OCI-LY1 (cell line): ENCODE results near the gene BICD2.

Source experiments
- H2AFZ ChIP-seq: fragments of 200-600 bp; sonication (generic), shearing (Covaris generic); 2 replicates; pipeline ENCODE4 v1.6.0; 2014; ENCODE audit warnings: antibody characterized with exemption, mild to moderate bottlenecking, low read length
- H3F3A ChIP-seq: fragments of 200-600 bp; sonication (generic), shearing (Covaris generic); 2 replicates; pipeline ENCODE4 v1.6.0; 2014; ENCODE audit warnings: mild to moderate bottlenecking, antibody characterized with exemption, low read length, moderate library complexity; ENCODE audit not compliant: insufficient read depth
- H3K27ac ChIP-seq: fragments of 200-600 bp; sonication (generic); 2 replicates; pipeline ENCODE4 v1.5.1; 2014; ENCODE audit warnings: low read length, mixed run types, mild to moderate bottlenecking, low read depth; ENCODE audit not compliant: poor library complexity, severe bottlenecking
- H3K27me3 ChIP-seq: fragments of 200-600 bp; sonication (generic); 2 replicates; pipeline ENCODE4 v1.6.0; 2014; ENCODE audit warnings: antibody characterized with exemption, mild to moderate bottlenecking, low read length, moderate library complexity; ENCODE audit not compliant: insufficient read depth
- H3K36me3 ChIP-seq: fragments of 200-600 bp; sonication (generic); 2 replicates; pipeline ENCODE4 v1.6.1; 2014; ENCODE audit warnings: mild to moderate bottlenecking, antibody characterized with exemption, low read length, moderate library complexity, mixed read lengths; ENCODE audit not compliant: insufficient read depth
- H3K4me1 ChIP-seq: fragments of 200-600 bp; sonication (generic); 2 replicates; pipeline ENCODE4 v1.5.1; 2014; ENCODE audit warnings: mild to moderate bottlenecking, low read length, moderate library complexity; ENCODE audit not compliant: insufficient read depth, severe bottlenecking
- H3K4me2 ChIP-seq: fragments of 200-600 bp; sonication (generic), shearing (Covaris generic); 2 replicates; pipeline ENCODE4 v1.6.1; 2014; ENCODE audit warnings: low read length
- H3K4me3 ChIP-seq: fragments of 200-600 bp; sonication (generic); 2 replicates; pipeline ENCODE4 v1.5.1; 2014; ENCODE audit warnings: low read length, low read depth, mild to moderate bottlenecking, mixed read lengths; ENCODE audit not compliant: poor library complexity, severe bottlenecking
- H3K79me2 ChIP-seq: fragments of 200-600 bp; shearing (Covaris generic); 2 replicates; pipeline ENCODE4 v1.6.1; 2016; ENCODE audit warnings: mixed run types, low read length, mixed read lengths; ENCODE audit not compliant: insufficient read depth
- H3K9ac ChIP-seq: fragments of 200-600 bp; sonication (generic), shearing (Covaris generic); 2 replicates; pipeline ENCODE4 v1.6.1; 2014; ENCODE audit warnings: mild to moderate bottlenecking, low read length, mixed read lengths
- H3K9me2 ChIP-seq: fragments of 200-600 bp; sonication (generic), shearing (Covaris generic); 2 replicates; pipeline ENCODE4 v1.6.1; 2014; ENCODE audit warnings: low read depth, mild to moderate bottlenecking, low read length, mixed read lengths
- H3K9me3 ChIP-seq: fragments of 200-600 bp; shearing (Covaris generic); 2 replicates; pipeline ENCODE4 v1.6.1; 2014; ENCODE audit warnings: low read length, mixed read lengths
- H4K20me1 ChIP-seq: fragments of 200-600 bp; sonication (generic), shearing (Covaris generic); 2 replicates; pipeline ENCODE4 v1.6.0; 2016; ENCODE audit warnings: mild to moderate bottlenecking, low read length; ENCODE audit not compliant: insufficient read depth
- CTCF ChIP-seq: fragments of 200-600 bp; sonication (generic), shearing (Covaris generic); IDR thresholded peaks from 2 replicates; pipeline ENCODE4 v1.5.1; 2017; ENCODE audit warnings: mild to moderate bottlenecking, antibody characterized with exemption, low read length, moderate library complexity, mixed read lengths
- EZH2 ChIP-seq: fragments of 200-600 bp; sonication (generic), shearing (Covaris generic); IDR thresholded peaks from 2 replicates; pipeline ENCODE4 v1.8.0; 2017; ENCODE audit warnings: borderline replicate concordance, mixed run types, mild to moderate bottlenecking, antibody characterized with exemption, low read length, moderate library complexity, mixed read lengths

The BICD2 gene

GRCh38 chr9:92665836-92666235, 98.8 kb downstream of the BICD2 start:
- no peaks in the 10 kb centered on the region for H4K20me1 ChIP-seq
- no peaks in the 10 kb centered on the region for H3K9me2 ChIP-seq
- H3K27me3 ChIP-seq = no peaks in the 10 kb centered on the region
- no peak overlapping the region for H3K27ac ChIP-seq
- TF ChIP-seq CTCF (no peak), EZH2 (no peak)
- peaks cover 62% of the 10 kb centered on the region for H3K79me2 ChIP-seq
- peak overlapping the region; percentile 29; the same call in 1 of the 2 replicates for H3K4me2 ChIP-seq
- H3K9me3 ChIP-seq = no peaks in the 10 kb centered on the region
- H3K36me3 ChIP-seq = peaks cover 18% of the 10 kb centered on the region; the same call in 1 of the 2 replicates
- peak overlapping the region; percentile 15; the same call in 1 of the 2 replicates for H3K9ac ChIP-seq
- peak overlapping the region; percentile 2 for H3K4me3 ChIP-seq
- H3K4me1 ChIP-seq = peaks cover 60% of the 10 kb centered on the region
- no peak overlapping the region for H2AFZ ChIP-seq
- H3F3A ChIP-seq = no peaks in the 10 kb centered on the region

GRCh38 chr9:92664394-92665152, 100.1 kb downstream of the BICD2 start:
- no peaks in the 10 kb centered on the region for H3K27me3 ChIP-seq
- peak overlapping the region; percentile 27 for H3K4me3 ChIP-seq
- no peaks in the 10 kb centered on the region for H3F3A ChIP-seq
- peaks cover 18% of the 10 kb centered on the region; the same call in 1 of the 2 replicates for H3K36me3 ChIP-seq
- H3K27ac ChIP-seq = peak overlapping the region; percentile 61
- no peaks in the 10 kb centered on the region for H3K9me2 ChIP-seq
- H3K9me3 ChIP-seq = no peaks in the 10 kb centered on the region
- TF ChIP-seq CTCF (no peak), EZH2 (no peak)
- H3K4me1 ChIP-seq = peaks cover 60% of the 10 kb centered on the region
- peak overlapping the region; percentile 60 for H3K4me2 ChIP-seq
- H2AFZ ChIP-seq = no peak overlapping the region
- peaks cover 59% of the 10 kb centered on the region for H3K79me2 ChIP-seq
- peak overlapping the region; percentile 33; the same call in 1 of the 2 replicates for H3K9ac ChIP-seq
- no peaks in the 10 kb centered on the region for H4K20me1 ChIP-seq

- no peaks in the 10 kb centered on the region for H3K27me3 ChIP-seq
- H3K4me2 ChIP-seq = no peak overlapping the region
- H3K4me3 ChIP-seq = no peak overlapping the region
- peak overlapping the region; percentile 61 for H3K27ac ChIP-seq
- H3K79me2 ChIP-seq = peaks cover 55% of the 10 kb centered on the region
- no peak overlapping the region for H2AFZ ChIP-seq
- H3F3A ChIP-seq = no peaks in the 10 kb centered on the region
- H3K9me2 ChIP-seq = no peaks in the 10 kb centered on the region
- H4K20me1 ChIP-seq = no peaks in the 10 kb centered on the region
- no peak for TF ChIP-seq CTCF
- TF ChIP-seq EZH2 = no peak
- H3K36me3 ChIP-seq = peaks cover 19% of the 10 kb centered on the region; the same call in 1 of the 2 replicates
- peaks cover 58% of the 10 kb centered on the region for H3K4me1 ChIP-seq
- no peaks in the 10 kb centered on the region for H3K9me3 ChIP-seq
- no peak overlapping the region; the same call in 1 of the 2 replicates for H3K9ac ChIP-seq
Observed at GRCh38 chr9:92663951-92664350, 100.7 kb downstream of the BICD2 start.
